ENCODE data around the gene MAPKBP1. TPM values are rescaled to one million over a fixed set of nuclear protein-coding genes. Genes with fewer than 3 reads are reported as not detected.

Gene MAPKBP1
- total RNA-seq, 4 donors from 2014 or later: 69.3 to 157 (median 81.6) TPM

DNA sequence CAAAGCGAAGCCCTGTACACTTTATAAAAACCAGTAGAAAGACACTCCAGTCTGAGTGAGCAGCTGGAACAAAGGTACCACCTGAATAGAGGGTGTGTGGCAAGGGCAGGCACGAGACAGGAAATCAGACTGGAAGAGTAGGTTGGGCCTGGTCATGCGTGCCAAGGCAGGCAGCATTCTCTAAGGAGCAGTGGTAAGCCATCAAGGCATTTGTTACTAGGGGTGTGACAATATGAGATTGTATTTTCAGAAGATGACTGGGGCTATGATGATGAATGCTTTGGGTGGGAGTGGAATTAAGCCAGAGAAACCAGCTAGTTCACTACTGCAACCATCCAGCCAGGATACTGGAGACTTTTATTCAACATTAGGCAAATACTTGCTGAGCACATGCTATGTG lies 58.6 kb downstream of the MAPKBP1 start:
- peaks cover 36% of the 10 kb centered on the region for H3K36me3 ChIP-seq
- no peak overlapping the region for H3K4me3 ChIP-seq
- H3K27ac ChIP-seq: peak overlapping the region; percentile 84
- H3K9me3 ChIP-seq: no peaks in the 10 kb centered on the region
- TF ChIP-seq POLR2AphosphoS5 (IDR thresholded peaks at IDR 0.05) (peak; percentile 37 to 70 (median 54)), EP300 (IDR thresholded peaks at IDR 0.05) (no peak)
- peaks cover 82% of the 10 kb centered on the region for H3K4me1 ChIP-seq
- no peaks in the 10 kb centered on the region for H3K27me3 ChIP-seq
- no peak for DNase-seq (ENCODE audit: low spot score in 2 of 2)
- WGBS: 41% methylated on average over 3 of the region's 3 CpGs

DNA sequence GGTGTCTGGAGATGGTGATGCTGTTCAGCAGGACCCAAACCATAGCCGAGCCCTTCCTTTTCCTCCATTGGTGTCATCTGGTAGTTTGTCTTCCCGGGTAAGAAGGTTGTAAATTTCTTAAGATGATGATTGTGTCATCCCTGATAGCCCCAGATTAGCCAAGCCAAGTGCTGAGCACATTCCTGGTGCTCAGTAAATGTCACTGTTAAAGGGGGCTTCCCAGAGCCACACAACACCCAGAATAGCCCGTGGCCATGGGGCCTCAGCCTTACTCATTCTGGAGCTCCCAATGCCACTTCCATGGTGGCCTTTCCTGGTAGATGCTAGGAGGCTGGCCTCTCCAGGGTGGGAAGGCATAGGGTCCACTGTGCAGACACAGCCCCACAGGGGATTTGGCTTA lies 59.8 kb downstream of the MAPKBP1 start:
- peak overlapping the region; percentile 5 for H3K27ac ChIP-seq
- peaks cover 36% of the 10 kb centered on the region for H3K36me3 ChIP-seq
- no peaks in the 10 kb centered on the region for H3K9me3 ChIP-seq
- H3K4me3 ChIP-seq: no peak overlapping the region
- DNase-seq (ENCODE audit: low spot score in 2 of 2): no peak
- peaks cover 86% of the 10 kb centered on the region for H3K4me1 ChIP-seq
- TF ChIP-seq POLR2AphosphoS5 (IDR thresholded peaks at IDR 0.05) (no peak), POLR2A (IDR thresholded peaks at IDR 0.05) (no peak), EP300 (IDR thresholded peaks at IDR 0.05) (no peak)
- TF ChIP-seq, protein P1, sequence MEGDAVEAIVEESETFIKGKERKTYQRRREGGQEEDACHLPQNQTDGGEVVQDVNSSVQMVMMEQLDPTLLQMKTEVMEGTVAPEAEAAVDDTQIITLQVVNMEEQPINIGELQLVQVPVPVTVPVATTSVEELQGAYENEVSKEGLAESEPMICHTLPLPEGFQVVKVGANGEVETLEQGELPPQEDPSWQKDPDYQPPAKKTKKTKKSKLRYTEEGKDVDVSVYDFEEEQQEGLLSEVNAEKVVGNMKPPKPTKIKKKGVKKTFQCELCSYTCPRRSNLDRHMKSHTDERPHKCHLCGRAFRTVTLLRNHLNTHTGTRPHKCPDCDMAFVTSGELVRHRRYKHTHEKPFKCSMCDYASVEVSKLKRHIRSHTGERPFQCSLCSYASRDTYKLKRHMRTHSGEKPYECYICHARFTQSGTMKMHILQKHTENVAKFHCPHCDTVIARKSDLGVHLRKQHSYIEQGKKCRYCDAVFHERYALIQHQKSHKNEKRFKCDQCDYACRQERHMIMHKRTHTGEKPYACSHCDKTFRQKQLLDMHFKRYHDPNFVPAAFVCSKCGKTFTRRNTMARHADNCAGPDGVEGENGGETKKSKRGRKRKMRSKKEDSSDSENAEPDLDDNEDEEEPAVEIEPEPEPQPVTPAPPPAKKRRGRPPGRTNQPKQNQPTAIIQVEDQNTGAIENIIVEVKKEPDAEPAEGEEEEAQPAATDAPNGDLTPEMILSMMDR (IDR thresholded peaks at IDR 0.05): no peak
- no peaks in the 10 kb centered on the region for H3K27me3 ChIP-seq
- 86% methylated on average over 3 of the region's 3 CpGs for WGBS

DNA sequence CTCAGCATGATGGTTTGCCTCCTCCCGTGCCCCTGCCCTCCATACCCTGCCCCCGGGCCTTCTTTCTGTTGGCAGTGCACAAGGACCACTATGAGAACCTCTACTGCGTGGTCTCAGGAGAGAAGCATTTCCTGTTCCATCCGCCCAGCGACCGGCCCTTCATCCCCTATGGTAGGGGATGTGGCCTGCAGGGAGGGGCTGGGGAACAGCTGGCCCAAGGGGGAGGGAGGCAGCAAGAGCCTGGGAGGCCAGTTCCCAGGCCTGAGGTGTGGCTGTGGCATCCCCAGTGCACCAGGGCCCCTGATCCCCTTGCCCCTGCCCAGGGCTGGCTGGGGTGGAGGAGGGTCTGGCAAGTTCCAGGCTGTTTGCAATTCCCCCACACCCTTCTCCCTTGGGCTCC lies 61.8 kb downstream of the MAPKBP1 start:
- Histone ChIP-seq H3K27me3 (no peaks in the 10 kb centered on the region), H3K4me3 (no peak overlapping the region), H3K9me3 (no peaks in the 10 kb centered on the region), H3K4me1 (peaks cover 86% of the 10 kb centered on the region), H3K36me3 (peaks cover 32% of the 10 kb centered on the region), H3K27ac (no peak overlapping the region)
- no peak for DNase-seq (ENCODE audit: low spot score in 2 of 2)
- TF ChIP-seq, protein P1 (IDR thresholded peaks at IDR 0.05): no peak
- TF ChIP-seq EP300 (IDR thresholded peaks at IDR 0.05): no peak
- no peak for TF ChIP-seq POLR2AphosphoS5 (IDR thresholded peaks at IDR 0.05)
- TF ChIP-seq POLR2A (IDR thresholded peaks at IDR 0.05): no peak
- 84% methylated on average over 6 of the region's 6 CpGs for WGBS

DNA sequence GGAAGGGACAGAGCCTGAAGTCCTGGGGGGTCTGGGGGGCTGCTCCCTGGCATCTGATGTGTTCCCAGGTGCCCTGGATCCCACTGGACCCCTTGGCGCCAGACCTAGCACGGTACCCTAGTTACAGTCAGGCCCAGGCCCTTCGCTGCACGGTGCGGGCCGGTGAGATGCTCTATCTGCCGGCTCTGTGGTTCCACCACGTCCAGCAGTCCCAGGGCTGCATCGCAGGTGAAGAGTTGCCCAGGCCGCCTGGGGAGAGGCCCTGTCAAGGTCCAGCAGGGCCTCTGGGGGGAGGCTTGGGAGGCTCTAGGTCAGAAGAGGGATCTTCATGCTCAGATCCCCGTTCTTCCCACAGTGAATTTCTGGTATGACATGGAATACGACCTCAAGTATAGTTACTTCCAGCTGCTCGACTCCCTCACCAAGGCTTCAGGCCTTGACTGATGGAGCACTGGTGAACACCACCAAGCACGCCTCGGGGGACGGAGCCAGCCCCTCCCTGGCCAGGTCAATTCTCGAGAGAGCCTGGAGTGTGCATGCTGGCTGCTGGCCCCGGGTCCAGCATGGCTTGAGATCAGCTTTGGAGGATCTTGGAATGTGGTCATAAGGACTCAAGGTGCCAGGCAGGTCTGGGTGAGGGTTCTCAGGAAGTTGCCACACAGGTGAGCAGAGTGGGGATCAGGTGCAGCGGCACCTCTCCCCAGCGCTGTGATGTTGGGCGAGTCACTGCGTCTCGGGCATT lies 62.6 kb downstream of the MAPKBP1 start:
- Histone ChIP-seq H3K27ac (no peak overlapping the region), H3K36me3 (peaks cover 31% of the 10 kb centered on the region), H3K4me3 (no peak overlapping the region), H3K4me1 (peaks cover 86% of the 10 kb centered on the region), H3K9me3 (no peaks in the 10 kb centered on the region), H3K27me3 (no peaks in the 10 kb centered on the region)
- no peak for DNase-seq (ENCODE audit: low spot score in 2 of 2)
- TF ChIP-seq POLR2A (IDR thresholded peaks at IDR 0.05): no peak
- TF ChIP-seq POLR2AphosphoS5 (IDR thresholded peaks at IDR 0.05): no peak
- TF ChIP-seq, protein P1 (IDR thresholded peaks at IDR 0.05): no peak
- TF ChIP-seq EP300 (IDR thresholded peaks at IDR 0.05): no peak
- WGBS: 95% methylated on average over 21 of the region's 23 CpGs

DNA sequence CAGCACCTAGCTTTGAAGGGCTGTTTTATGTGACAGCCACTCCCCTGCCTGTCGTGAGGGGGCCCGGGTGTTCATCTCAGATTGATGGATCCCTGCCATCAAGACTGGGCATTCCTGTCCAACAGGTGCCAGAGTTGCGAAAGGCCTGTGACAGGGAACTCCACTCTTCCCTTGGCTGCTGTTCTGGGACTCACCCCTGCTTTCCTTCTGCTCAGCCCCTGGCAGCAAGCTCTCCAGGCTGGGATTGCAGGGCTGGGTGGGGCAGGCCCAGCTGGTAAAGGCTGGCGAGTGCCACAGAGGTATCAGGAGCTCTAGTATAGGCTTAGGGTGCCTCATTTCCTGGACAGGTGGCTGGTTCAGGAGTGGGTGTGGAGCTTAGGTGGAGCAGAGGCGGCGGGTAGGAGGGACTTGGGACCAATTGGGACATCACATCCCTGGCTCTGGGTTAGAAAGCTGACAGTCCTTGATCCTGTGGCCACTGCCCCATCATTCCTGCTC lies 64.2 kb downstream of the MAPKBP1 start, which contains the start of gene PLA2G4B:
Gene PLA2G4B, plus strand, starts transcription at position 448 of the 498 bp plus-strand sequence. CDS start 67 bp downstream, outside the sequence.
- peaks cover 30% of the 10 kb centered on the region for H3K36me3 ChIP-seq
- WGBS: 62% methylated on average over 3 of the region's 6 CpGs

More for the DNA sequence above, 64.2 kb downstream of the MAPKBP1 start, which contains the start of gene PLA2G4B:
- H3K4me3 ChIP-seq: peak within 1 kb of the TSS; percentile 32
- H3K27me3 ChIP-seq: no peaks in the 10 kb centered on the region
- DNase-seq (ENCODE audit: low spot score in 2 of 2): peak in 1 of 2 donors; percentile 80
- peaks cover 74% of the 10 kb centered on the region for H3K4me1 ChIP-seq
- TF ChIP-seq POLR2AphosphoS5 (IDR thresholded peaks at IDR 0.05): peak; percentile 77 to 91 (median 80)
- TF ChIP-seq EP300 (IDR thresholded peaks at IDR 0.05): no peak
- TF ChIP-seq POLR2A (IDR thresholded peaks at IDR 0.05): no peak
- TF ChIP-seq, protein P1 (IDR thresholded peaks at IDR 0.05): no peak
- peak within 1 kb of the TSS; percentile 87 for H3K27ac ChIP-seq
- H3K9me3 ChIP-seq: no peaks in the 10 kb centered on the region
